GM18498 (cell line): ENCODE results near the gene CFB.
"Not testable (repeated sequence)": the region's sequence is repeated elsewhere in the genome, so short reads cannot be mapped to it uniquely, and the experiment has no call there.

ENCODE experiments used
- ATAC-seq: cut with Tn5 transposase; IDR thresholded peaks from one replicate; pipeline ENCODE4 v1.9.1; 2021; ENCODE audit warnings: mild to moderate bottlenecking, moderate library complexity; ENCODE audit not compliant: unreplicated experiment

Gene CFB

DNA sequence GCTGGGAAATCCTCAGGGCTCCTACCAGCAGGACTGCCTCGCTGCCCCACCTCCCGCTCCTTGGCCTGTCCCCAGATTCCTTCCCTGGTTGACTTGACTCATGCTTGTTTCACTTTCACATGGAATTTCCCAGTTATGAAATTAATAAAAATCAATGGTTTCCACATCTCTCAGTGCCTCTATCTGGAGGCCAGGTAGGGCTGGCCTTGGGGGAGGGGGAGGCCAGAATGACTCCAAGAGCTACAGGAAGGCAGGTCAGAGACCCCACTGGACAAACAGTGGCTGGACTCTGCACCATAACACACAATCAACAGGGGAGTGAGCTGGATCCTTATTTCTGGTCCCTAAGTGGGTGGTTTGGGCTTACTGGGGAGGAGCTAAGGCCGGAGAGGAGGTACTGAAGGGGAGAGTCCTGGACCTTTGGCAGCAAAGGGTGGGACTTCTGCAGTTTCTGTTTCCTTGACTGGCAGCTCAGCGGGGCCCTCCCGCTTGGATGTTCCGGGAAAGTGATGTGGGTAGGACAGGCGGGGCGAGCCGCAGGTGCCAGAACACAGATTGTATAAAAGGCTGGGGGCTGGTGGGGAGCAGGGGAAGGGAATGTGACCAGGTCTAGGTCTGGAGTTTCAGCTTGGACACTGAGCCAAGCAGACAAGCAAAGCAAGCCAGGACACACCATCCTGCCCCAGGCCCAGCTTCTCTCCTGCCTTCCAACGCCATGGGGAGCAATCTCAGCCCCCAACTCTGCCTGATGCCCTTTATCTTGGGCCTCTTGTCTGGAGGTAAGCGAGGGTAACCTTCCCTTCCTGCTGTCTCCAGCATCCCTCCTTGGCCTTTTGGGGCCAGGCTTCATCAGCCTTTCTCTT, at the start of gene CFB:
Gene CFB (plus strand): TSS at position 589 of the 863 bp plus-strand sequence. CDS start 127 bp downstream, at position 716.
- ATAC-seq: no peak

DNA sequence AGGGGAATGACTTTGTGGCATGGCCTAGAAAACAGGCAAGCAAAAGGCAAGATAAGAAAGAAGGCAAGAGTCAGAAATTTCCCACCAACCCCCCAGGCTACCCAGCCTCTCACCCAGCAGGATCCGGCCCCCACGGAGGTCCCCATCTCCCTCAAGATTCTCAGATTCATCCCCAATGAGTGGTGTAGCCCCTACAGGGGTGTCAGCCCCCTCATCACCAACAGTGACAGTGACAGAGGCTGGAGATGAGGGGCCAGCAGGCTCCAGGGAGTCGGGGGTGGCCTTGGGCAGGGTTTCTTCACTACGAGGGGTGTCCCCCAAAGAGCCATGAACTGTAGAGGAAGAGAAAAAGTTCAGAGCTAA, 49.4 kb upstream of the CFB start:
- no peak for ATAC-seq

DNA sequence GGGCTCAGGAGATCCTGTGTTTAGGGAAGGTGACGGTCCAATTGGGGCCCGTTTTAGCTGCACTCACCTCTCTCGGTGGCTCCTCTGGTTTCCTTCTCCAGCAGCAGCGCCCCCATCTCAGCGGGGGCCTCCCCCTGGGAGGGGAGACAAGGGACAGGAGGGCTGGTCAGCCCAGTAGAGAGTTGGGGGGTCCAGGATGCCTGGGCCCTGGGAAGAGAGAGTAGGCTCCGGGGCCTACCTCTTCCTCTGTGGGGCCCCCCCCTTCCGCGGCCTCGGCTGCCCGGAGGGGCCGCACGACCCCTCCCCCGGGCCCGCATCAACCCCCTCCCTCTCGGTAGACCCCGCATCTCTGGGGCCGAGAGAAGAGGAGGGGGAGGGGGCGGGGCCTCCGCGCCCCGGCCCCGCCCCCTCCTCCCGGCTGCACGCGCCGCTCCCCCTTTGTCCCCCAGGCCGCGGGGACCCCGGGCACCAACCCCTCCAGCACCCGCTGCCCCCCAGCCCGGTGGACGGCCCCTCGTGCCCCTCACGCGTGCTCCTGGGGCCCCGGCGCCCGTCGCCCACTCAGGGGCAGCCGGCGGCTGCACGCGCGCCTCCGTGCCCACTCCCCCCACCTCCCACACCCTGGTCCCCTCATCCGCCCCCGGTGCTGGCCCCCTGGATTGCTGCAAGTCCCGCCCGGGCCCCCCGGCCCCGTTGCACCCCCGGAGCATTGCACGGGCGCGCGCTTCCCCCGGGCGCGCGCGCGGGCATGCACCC, 48.9 kb upstream of the CFB start:
- no peak for ATAC-seq

- peak; percentile 57 for ATAC-seq
These were observed 48.1 kb upstream of the CFB start, which contains the start of gene EHMT2 for GRCh38 chr6:31897612-31898382. Gene EHMT2, minus strand, starts transcription at chr6:31897698. Its CDS starts 21 bp downstream, at chr6:31897677.

DNA sequence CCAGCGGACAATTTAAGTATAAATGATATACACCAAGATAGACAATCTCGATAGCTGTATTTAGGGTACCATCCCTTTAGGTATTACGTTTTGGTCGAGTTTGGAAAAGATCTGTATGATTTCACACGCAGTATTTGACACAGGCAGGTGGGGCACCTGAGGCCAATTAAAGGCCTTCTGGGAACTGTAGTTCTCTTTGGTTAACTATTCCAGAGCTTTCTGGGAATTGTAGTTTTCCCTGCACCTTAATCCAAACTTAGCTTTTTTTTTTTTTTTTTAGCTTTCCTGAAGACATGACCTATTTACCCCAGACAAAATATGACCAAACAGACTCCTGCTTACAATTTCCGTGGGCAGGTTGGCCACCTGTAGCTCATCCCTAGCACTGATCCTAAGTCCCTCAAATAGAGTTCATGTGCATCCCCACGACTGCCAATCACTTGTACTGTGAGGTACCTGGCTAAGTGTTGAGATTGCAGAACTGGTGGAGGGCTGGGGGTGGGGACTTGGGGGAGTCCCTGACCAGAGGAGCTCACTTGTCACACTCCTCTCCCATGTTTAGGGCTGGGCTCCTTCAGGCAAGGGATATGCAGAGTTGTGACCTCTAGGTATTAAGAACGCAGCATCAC, 47.4 kb upstream of the CFB start:
- ATAC-seq: peak; percentile 19

GRCh38 chr6:31899215-31899614, 46.7 kb upstream of the CFB start:
- no peak for ATAC-seq

GRCh38 chr6:31899882-31900722, 45.8 kb upstream of the CFB start:
- ATAC-seq: no peak

DNA sequence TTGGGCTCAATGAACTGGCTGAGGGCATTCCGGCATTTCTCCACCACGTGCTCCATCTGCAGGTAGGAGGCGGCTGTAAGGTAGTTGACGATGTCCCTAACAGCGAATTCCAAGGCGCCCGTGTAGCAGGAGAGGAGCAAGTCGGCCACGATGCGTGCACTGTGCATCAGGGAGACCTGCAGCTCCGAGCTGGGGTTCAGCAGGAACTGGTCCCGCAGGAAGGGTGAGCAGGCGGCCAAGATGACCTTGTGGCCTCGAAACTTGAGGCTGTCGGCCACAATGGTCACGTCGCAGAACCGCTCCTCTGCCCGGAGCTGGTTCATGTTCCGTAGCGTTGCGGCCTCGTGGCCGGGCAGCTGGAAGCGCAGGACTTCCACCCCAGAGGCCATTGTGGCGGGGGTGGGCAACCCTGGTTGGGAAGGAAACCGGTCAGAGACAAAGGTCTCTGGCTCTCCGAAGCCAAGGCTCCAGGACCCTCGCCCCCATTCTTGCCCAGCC, 44.9 kb upstream of the CFB start:
- ATAC-seq: no peak

GRCh38 chr6:31901415-31901952, 44.4 kb upstream of the CFB start:
- ATAC-seq: no peak

- ATAC-seq: peak; percentile 65
These were observed 43.8 kb upstream of the CFB start, which contains the start of gene ZBTB12 for GRCh38 chr6:31901953-31902643. Gene ZBTB12, minus strand, starts transcription at chr6:31902086. Its CDS starts 781 bp downstream, at chr6:31901305.

DNA sequence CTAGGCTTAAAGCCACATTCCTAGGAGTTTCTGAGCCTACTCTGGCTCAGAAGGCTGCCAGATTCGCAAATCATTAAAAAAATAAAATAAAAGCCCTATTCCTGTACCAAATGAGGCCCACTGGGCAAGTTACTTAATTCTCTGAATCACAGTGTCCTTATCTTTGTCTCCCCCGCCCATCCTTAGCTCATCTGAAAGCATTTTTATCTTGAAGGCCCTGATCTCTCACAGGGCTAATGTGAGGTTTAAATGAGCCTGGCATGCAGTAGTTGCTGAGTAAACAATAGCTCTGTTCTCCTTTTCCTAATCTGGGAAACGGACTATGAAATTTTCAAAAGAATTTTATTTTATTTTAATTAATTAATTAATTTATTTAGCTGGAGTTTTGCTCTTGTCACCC, 41.9 kb upstream of the CFB start:
- no peak for ATAC-seq

DNA sequence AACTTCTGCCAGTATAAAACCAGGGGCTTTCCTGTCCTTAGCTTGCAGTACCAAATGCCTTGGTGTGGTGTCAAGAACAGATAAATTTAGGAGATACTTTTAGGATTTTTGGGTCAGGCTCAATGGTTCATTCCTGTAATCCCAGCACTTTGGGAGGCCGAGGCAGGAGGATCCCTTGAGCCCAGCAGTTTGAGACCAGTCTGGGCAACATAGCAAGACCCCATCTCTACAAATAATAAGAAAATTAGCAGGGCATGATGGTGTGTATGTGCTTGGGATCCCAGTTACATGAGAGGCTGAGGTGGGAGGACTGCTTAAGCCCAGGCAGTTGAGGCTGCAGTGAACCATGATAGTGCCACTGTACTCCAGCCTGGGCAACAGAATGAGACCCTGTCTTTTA, 40.9 kb upstream of the CFB start:
- ATAC-seq: no peak

GRCh38 chr6:31906122-31906521, 39.8 kb upstream of the CFB start:
- no peak for ATAC-seq

DNA sequence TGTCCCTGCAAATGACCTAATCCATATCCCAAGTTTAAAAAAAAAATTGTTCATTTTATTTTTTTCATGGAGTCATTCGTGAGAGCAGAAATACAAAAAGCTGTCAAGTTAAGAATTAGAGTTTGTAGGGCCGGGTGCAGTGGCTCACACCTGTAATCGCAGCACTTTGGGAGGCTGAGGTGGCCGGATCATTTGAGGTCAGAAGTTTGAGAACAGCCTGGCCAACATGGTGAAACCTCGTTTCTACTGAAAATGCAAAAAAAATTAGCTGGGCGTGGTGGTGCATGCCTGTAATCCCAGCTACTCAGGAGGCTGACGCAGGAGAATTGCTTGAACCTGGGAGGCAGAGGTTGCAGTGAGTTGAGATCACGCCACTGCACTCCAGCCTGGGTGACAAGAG, 39.2 kb upstream of the CFB start:
- not testable (repeated sequence) for ATAC-seq

- no peak for ATAC-seq
These were observed 38.6 kb upstream of the CFB start for GRCh38 chr6:31907158-31907813.

DNA sequence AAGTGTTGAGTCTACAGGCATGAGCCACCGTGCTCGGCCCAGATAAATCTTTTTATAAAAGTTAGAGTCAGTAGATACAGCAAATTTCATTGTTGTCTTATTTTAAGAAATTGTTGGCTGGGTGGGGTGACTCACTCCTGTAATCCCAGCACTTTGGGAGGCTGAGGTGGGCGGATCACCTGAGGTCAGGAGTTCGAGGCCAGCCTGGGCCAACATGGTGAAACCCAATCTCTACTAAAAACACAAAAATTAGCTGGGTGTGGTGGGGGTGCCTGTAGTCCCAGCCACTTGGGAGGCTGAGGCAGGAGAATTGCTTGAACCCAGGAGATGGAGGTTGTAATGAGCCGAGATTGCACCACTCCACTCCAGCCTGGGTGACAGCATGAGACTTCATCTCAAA, 37.6 kb upstream of the CFB start:
- not testable (repeated sequence) for ATAC-seq

DNA sequence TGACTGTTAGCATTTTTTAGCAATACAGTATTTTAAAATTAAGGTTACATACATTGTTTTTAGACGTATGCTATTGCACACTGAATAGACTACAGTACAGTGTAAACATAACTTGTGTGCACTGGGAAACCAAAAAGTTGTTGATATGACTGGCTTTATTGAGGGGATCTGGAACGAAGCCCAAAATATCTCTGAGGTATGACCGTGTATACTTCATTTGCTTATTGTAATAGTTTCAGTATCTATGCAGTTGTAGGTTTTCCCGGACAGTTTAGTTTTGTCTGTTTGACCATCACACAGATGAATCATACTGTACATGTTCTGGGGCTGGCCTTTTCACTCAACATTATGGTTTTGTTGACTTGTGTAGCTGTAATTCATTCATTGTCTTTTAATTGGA, 37.1 kb upstream of the CFB start:
- peak; percentile 79 for ATAC-seq

- not testable (repeated sequence) for ATAC-seq
These were observed 36.6 kb upstream of the CFB start for GRCh38 chr6:31909298-31909697.
